ENCODE measurements around the gene SEMA3C.

DNA sequence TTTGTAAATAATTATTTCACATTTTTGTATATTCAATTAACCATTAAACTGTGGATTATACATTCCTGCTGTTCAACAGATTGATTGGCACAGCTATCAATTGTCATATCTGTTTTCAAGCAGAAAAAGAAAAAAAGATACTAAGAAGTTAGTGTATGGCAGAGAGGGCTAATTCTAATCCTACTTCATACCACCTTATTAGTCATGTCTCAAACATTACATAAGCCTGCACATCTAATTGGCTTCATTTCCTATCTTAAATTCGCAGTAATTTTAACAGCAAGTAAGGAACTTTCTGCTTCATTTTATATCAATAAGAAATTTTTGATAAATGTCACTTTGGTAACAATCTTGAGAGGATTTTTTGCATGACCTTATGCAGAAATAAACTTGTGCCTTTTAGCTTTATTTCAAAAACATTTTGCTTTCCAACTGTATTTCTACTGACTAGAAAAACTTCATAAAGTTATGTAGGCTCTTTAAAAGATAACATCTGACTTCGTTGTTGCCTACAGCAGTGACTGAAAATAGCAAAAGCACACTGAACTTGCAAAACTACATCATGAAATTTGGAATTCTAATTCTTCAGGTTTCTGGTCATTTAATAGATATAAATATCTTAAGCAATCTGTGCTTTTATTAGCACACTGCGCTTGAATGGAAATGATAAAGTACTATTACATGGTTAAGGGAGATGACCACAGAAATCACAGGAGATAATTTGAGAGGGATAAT lies 111.5 kb downstream of the SEMA3C start:
- TF ChIP-seq, protein P1, sequence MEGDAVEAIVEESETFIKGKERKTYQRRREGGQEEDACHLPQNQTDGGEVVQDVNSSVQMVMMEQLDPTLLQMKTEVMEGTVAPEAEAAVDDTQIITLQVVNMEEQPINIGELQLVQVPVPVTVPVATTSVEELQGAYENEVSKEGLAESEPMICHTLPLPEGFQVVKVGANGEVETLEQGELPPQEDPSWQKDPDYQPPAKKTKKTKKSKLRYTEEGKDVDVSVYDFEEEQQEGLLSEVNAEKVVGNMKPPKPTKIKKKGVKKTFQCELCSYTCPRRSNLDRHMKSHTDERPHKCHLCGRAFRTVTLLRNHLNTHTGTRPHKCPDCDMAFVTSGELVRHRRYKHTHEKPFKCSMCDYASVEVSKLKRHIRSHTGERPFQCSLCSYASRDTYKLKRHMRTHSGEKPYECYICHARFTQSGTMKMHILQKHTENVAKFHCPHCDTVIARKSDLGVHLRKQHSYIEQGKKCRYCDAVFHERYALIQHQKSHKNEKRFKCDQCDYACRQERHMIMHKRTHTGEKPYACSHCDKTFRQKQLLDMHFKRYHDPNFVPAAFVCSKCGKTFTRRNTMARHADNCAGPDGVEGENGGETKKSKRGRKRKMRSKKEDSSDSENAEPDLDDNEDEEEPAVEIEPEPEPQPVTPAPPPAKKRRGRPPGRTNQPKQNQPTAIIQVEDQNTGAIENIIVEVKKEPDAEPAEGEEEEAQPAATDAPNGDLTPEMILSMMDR (IDR thresholded peaks at IDR 0.05) = no peak
- TF ChIP-seq POLR2A (IDR thresholded peaks at IDR 0.05) = no peak
